GM21360 (cell line): Measurements from ENCODE around the gene OR4E2.
"Not testable (repeated sequence)": the region's sequence is repeated elsewhere in the genome, so short reads cannot be mapped to it uniquely, and the experiment has no call there.

ENCODE experiments used
- ATAC-seq: cut with Tn5 transposase; IDR thresholded peaks from one replicate; pipeline ENCODE4 v1.9.1; 2021; ENCODE audit warnings: mild to moderate bottlenecking, moderate library complexity; ENCODE audit not compliant: unreplicated experiment

Gene OR4E2

GRCh38 chr14:21653331-21653885, at the start of gene OR4E2:
Gene OR4E2 (plus strand): TSS chr14:21653835. CDS start chr14:21665083, 11,248 bp downstream.
- no peak for ATAC-seq

- ATAC-seq: no peak
Observed at GRCh38 chr14:21612324-21612723, 41.3 kb upstream of the OR4E2 start.

GRCh38 chr14:21614240-21614639, 39.4 kb upstream of the OR4E2 start:
- ATAC-seq: no peak

- no peak for ATAC-seq
Observed at GRCh38 chr14:21617614-21618013, 36.0 kb upstream of the OR4E2 start.

- ATAC-seq: no peak
Observed at GRCh38 chr14:21626491-21627230, 27.0 kb upstream of the OR4E2 start.

GRCh38 chr14:21630503-21630902, 23.1 kb upstream of the OR4E2 start:
- not testable (repeated sequence) for ATAC-seq

GRCh38 chr14:21631084-21631483, 22.6 kb upstream of the OR4E2 start:
- ATAC-seq: no peak

GRCh38 chr14:21634840-21635239, 18.8 kb upstream of the OR4E2 start, which contains the start of gene OR10G2:
Gene OR10G2 (minus strand): TSS chr14:21634940. CDS start chr14:21634842, 98 bp downstream.
- ATAC-seq: no peak

GRCh38 chr14:21642683-21643082, 11.0 kb upstream of the OR4E2 start:
- ATAC-seq: no peak

- ATAC-seq: no peak
Observed at GRCh38 chr14:21643407-21643806, 10.2 kb upstream of the OR4E2 start.

- ATAC-seq: no peak
Observed at GRCh38 chr14:21647380-21647779, 6.3 kb upstream of the OR4E2 start.

- ATAC-seq: no peak
Observed at GRCh38 chr14:21652209-21652808, 1.3 kb upstream of the OR4E2 start.

GRCh38 chr14:21654215-21654614, 580 bp downstream of the OR4E2 start:
- ATAC-seq: no peak

- no peak for ATAC-seq
Observed at GRCh38 chr14:21656980-21657379, 3.3 kb downstream of the OR4E2 start.

- no peak for ATAC-seq
Observed at GRCh38 chr14:21668377-21668776, 14.7 kb downstream of the OR4E2 start.

- ATAC-seq: no peak
Observed at GRCh38 chr14:21669284-21669683, 15.6 kb downstream of the OR4E2 start.

- ATAC-seq: no peak
Observed at GRCh38 chr14:21671371-21671770, 17.7 kb downstream of the OR4E2 start.

GRCh38 chr14:21672116-21672515, 18.5 kb downstream of the OR4E2 start:
- ATAC-seq: no peak

GRCh38 chr14:21673718-21674117, 20.1 kb downstream of the OR4E2 start, which contains the start of gene OR4E1:
Gene OR4E1 (minus strand): TSS chr14:21673818. CDS start chr14:21670935, 2,883 bp downstream.
- no peak for ATAC-seq

GRCh38 chr14:21675566-21675965, 21.9 kb downstream of the OR4E2 start:
- ATAC-seq: no peak

GRCh38 chr14:21680072-21680471, 26.4 kb downstream of the OR4E2 start:
- no peak for ATAC-seq

GRCh38 chr14:21686468-21686867, 32.8 kb downstream of the OR4E2 start:
- ATAC-seq: no peak
